Measurements from ENCODE around the gene SLCO1B3.

Gene SLCO1B3

DNA sequence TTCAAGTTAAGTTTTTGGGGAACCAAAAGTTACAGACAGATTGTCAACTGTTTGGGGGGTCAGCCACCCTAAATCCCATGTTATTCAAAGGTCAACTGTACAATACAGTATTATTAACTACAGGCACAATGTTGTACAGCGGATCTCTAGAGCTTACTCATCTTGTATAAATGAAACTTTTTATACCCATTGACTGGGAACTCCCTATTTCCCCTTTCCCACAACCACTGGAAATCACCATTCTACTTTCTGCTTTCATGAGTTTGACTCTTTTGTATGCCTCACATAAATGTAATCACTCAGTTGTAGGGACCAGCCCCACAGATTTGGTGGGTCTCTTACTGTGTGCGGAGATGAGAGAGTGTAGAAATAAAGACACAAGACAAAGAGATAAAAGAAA lies 57.8 kb downstream of the SLCO1B3 start:
- no peak overlapping the region for H3K27ac ChIP-seq
- DNase-seq (ENCODE audit: low read depth, low spot score): no peak

DNA sequence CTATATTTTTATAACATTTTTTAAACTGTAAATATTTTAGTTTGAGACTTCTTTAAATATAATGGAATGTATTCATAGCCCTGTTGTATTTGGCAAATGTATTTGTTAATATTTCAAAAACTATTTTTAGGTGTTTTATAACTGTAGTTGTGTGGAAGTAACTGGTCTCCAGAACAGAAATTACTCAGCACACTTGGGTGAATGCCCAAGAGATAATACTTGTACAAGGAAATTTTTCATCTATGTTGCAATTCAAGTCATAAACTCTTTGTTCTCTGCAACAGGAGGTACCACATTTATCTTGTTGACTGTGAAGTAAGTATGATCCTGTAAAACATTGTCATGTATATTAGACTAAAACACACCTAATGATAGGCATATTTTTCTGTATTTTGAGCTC lies 72.8 kb downstream of the SLCO1B3 start:
- H3K27ac ChIP-seq: no peak overlapping the region
- DNase-seq (ENCODE audit: low read depth, low spot score): peak; percentile 49

DNA sequence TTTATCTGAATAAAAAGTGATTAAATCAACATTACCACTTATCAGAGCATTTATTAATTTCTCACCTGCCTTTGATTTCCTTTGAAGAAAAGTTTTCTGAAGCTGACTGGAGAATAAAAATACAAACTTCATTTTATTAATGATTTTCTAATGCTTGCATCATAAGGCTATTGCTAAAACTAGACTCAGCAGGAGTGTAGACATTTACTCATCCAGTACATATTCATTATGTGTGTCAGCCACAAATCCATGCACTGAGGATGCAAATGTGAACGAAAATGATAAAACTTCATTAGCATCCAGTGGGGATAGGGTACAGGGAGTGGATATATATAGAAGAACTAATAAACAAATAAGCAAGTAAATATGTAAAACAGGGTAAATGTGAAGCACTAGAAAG lies 74.6 kb downstream of the SLCO1B3 start:
- peak overlapping the region; percentile 31 for H3K27ac ChIP-seq
- DNase-seq (ENCODE audit: low read depth, low spot score): no peak

DNA sequence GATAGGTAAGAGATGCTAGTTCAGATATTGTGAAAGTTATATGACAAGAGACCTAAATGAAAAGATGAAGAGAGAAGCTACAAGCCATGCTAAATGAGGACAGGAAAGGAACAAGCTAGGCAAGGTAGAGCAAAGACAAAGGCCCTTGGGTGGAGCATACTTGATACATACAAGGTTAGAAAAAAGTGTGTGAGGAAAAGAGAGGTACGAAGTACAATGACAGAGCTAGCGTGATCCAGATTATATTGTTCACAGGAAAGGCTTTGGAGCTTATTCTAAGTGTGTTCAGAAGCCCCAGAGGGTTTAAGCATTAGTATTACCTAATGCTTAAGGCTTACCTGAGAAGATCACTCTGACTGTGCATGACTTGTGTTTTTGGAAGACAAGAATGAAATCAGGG lies 75.0 kb downstream of the SLCO1B3 start:
- peak overlapping the region; percentile 31 for H3K27ac ChIP-seq
- DNase-seq (ENCODE audit: low read depth, low spot score): no peak

DNA sequence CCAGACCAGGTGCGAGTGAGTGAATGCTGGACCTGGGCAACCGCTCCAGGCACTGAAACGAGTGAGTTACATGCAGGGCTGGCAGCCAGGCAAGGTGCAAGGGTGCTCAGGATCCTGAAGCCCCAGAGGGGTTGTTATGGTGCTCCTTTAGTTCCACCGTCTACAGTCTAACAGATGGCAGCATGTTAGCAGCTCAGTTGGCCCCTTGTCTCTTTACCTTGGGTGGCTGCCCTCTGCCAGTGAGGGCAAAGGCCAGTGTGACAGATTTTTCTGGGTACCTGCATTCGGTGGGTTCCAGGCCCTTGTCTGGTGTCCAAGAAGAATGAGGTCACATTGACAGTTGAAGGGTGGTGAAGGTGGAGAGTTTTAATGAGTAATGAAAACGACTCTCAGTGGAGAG lies 106.8 kb downstream of the SLCO1B3 start:
- DNase-seq (ENCODE audit: low read depth, low spot score): no peak
- no peak overlapping the region for H3K27ac ChIP-seq

DNA sequence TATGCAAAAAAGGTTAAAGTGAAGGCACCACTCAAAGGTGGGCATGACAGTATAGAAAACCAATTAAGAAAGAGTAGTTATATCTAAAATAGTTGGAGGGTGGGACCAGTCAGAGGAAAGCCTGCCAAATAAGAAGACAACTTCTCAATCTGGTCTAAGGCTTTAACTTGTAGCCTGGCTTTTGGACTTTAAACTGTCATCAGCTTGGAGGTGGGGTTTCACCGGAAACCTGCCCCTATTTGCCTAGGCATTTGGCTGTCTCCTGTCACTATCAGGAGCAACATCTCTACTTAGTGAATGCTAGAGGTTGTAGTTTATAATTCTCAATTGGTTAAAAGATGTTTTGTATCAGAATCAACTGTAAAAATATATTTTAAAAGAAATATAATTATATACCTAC lies 107.3 kb downstream of the SLCO1B3 start:
- DNase-seq (ENCODE audit: low read depth, low spot score): no peak
- no peak overlapping the region for H3K27ac ChIP-seq

DNA sequence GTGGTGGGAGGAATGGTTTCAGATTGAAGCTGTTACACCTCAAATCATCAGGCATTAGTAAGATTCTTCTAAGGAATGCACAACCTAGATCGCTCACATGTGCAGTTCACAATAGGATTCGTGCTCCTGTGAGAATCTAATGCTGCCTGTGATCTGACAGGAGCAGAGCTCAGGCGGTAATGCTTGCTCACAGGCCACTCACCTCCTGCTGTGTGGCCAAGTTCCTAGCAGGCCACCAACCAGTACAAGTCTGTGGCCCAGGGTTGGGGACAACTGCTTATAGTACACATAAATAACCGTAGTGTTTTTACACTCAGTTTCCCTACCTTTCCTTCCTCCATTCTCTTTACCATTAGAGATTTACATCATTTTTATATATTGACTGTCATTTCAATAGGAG lies 121.4 kb downstream of the SLCO1B3 start:
- no peak overlapping the region for H3K27ac ChIP-seq
- no peak for DNase-seq (ENCODE audit: low read depth, low spot score)

DNA sequence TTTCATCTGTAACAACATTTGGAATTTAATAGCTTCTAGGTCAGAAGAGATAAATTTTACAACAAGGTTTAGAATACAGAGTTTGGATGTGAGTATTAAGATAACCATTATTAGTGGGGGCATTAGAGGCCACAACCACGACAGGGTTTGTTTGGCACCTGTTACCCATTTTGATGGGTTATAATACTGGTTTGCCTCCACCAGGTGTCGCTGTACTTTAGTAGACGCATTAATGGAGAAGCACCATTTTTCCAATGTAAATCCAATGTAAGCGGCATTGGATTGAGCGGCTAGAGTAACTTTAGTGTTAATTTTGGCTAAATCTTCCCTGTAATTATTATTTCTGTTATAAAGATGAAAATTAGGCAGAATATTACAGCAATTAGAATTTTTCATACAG lies 136.2 kb downstream of the SLCO1B3 start:
- DNase-seq (ENCODE audit: low read depth, low spot score): no peak
- no peak overlapping the region for H3K27ac ChIP-seq

DNA sequence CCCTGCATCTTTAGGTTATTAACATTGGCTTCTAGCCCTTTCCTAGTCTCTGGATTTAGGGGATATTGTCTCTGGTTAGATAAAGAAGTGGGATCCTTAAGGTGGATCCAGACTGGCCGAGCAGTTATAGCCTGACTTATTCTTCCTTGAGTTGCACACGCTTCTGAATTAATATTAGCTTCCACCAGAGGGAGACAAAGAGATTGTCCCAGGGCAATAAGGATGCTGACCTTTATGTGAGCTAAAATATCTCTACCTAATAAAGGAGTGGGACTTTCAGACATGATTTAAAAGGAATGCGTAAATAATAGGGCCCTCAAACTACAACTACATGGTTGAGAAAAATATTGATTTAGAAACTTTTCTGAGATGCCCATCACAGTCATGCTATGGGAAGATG lies 139.7 kb downstream of the SLCO1B3 start:
- DNase-seq (ENCODE audit: low read depth, low spot score): no peak
- H3K27ac ChIP-seq: no peak overlapping the region

DNA sequence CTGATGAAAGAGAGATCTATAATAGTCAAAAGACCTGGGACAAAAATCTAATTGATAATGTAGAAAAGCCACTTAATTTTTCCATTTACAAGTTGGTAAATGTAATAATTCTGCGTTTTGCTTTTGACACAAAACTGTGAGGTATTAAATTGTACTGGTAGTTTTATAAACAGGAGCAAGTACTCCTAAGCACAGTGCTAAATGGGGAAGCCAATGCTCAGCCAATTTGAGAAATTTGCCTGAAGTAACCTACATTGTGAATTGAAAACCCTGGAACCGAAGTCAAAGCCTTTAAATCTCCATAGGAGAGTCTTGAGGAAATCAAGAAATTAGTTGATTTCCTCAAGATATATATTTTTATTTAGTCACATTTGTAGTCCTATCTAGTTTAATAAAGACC lies 152.8 kb downstream of the SLCO1B3 start:
- H3K27ac ChIP-seq: no peak overlapping the region
- DNase-seq (ENCODE audit: low read depth, low spot score): no peak

DNA sequence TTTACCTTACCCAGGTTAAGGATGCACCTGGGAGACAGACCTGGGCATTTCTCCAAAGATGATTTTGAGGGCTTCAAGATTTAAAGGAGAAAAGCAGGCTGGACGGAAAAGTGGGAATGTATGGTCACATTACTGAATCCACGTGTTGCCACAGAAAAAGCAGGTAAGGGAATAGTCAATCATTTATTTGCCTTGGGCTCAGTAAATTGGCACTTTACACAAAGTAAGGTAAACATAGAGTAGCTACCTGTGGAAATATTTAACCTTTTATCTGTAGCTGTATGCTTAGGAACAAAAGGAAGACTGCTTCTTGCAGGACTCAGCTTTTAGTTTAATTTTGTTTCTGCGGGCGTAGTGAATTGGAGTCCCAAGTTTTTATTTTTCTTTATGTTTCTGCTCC lies 153.3 kb downstream of the SLCO1B3 start:
- DNase-seq (ENCODE audit: low read depth, low spot score): no peak
- H3K27ac ChIP-seq: no peak overlapping the region
